Measurements from ENCODE around the gene HNRNPDL.

HNRNPDL gene

GRCh38 chr4:82381661-82382296, 48.5 kb downstream of the HNRNPDL start:
- no peak for DNase-seq

GRCh38 chr4:82381235-82381634, 49.0 kb downstream of the HNRNPDL start:
- no peak for DNase-seq

- no peak for DNase-seq
These were observed 49.4 kb downstream of the HNRNPDL start for GRCh38 chr4:82380831-82381230.

GRCh38 chr4:82380344-82380743, 49.9 kb downstream of the HNRNPDL start:
- no peak for DNase-seq

GRCh38 chr4:82376109-82376508, 54.2 kb downstream of the HNRNPDL start:
- no peak for DNase-seq

- DNase-seq = peak; percentile 97
These were observed 56.2 kb downstream of the HNRNPDL start, which contains the start of gene HNRNPD for GRCh38 chr4:82373816-82374625. HNRNPD (minus strand) TSS chr4:82373991; CDS start chr4:82373678, 313 bp downstream.

- peak; percentile 70 for DNase-seq
These were observed 56.8 kb downstream of the HNRNPDL start for GRCh38 chr4:82373486-82373815.

Measured in right forelimb (tissue), 1 donor.